ENCODE measurements around the gene USP31.

GRCh38 chr16:23131931-23132621, 17.2 kb downstream of the USP31 start:
- no peak for TF ChIP-seq CTCF (IDR thresholded peaks at IDR 0.05)
- no peak for TF ChIP-seq POLR2A (IDR thresholded peaks at IDR 0.05)
